Transverse colon (tissue), 4 donors: ENCODE measurements around the gene FXYD2.

ENCODE experiments used
- EP300 ChIP-seq: sonication (generic); formaldehyde crosslinking; IDR thresholded peaks from one replicate; pipeline ENCODE4 v1.6.1; 2017; ENCODE audit warnings: antibody characterized with exemption, low read depth
- POLR2A ChIP-seq: fragments of 450-650 bp; IDR thresholded peaks from one replicate; pipeline ENCODE4 v1.6.1; 2016; ENCODE audit warnings: antibody characterized with exemption, mild to moderate bottlenecking, moderate library complexity
- POLR2AphosphoS5 ChIP-seq, 3 donors: sonication (generic); formaldehyde crosslinking; IDR thresholded peaks; one replicate each; pipeline ENCODE4 v1.6.1; 2016; ENCODE audit warnings: antibody characterized with exemption in 3 of 3
- TF ChIP-seq, protein P1 (sequence below), 5 experiments: fragments of 200-600 bp in 3 of 5; fragments of 450-650 bp in 2 of 5; sonication (generic) in 3 of 5; IDR thresholded peaks; 1 replicate in 2 of 5; 2 replicates in 3 of 5; pipeline ENCODE4 v1.5.1; 2016 to 2017; ENCODE audit warnings: antibody characterized with exemption in 5 of 5, inconsistent platforms in 3 of 5, mild to moderate bottlenecking in 2 of 5, moderate library complexity in 1 of 5

DNA sequence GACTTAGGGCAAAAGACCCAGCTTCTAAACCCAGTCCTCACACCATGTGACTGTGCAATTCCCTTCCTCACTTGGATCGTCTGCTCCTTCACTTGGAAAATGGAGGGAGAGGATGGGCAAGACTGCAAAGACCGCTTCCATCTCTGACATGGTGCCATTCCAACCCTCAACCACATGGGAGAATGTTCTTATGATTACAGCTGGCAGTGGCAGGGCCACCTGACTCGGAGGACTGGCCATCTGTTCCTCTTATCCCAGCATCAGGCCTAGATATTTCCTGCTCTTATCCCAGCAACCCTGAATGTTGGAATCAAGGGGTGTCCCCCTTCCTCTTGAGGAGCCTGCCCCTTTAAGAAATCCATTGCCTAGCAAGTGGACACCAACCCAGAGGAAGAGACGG, 42.9 kb downstream of the FXYD2 start:
- TF ChIP-seq, protein P1, sequence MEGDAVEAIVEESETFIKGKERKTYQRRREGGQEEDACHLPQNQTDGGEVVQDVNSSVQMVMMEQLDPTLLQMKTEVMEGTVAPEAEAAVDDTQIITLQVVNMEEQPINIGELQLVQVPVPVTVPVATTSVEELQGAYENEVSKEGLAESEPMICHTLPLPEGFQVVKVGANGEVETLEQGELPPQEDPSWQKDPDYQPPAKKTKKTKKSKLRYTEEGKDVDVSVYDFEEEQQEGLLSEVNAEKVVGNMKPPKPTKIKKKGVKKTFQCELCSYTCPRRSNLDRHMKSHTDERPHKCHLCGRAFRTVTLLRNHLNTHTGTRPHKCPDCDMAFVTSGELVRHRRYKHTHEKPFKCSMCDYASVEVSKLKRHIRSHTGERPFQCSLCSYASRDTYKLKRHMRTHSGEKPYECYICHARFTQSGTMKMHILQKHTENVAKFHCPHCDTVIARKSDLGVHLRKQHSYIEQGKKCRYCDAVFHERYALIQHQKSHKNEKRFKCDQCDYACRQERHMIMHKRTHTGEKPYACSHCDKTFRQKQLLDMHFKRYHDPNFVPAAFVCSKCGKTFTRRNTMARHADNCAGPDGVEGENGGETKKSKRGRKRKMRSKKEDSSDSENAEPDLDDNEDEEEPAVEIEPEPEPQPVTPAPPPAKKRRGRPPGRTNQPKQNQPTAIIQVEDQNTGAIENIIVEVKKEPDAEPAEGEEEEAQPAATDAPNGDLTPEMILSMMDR (IDR thresholded peaks at IDR 0.05): no peak
- no peak for TF ChIP-seq POLR2A
- no peak for TF ChIP-seq POLR2AphosphoS5 (IDR thresholded peaks at IDR 0.05)
- no peak for TF ChIP-seq EP300
